Rectal smooth muscle tissue (tissue), 1 donor: ENCODE data around the gene TUB.

Experiments
- H3K27ac ChIP-seq: one replicate; pipeline ENCODE4 v1.7.0; 2013; ENCODE audit warnings: low read depth, low read length, inconsistent platforms
- H3K27me3 ChIP-seq: one replicate; pipeline ENCODE4 v1.7.0; 2013; ENCODE audit warnings: low read length; ENCODE audit not compliant: control insufficient read depth, insufficient read depth
- H3K36me3 ChIP-seq: one replicate; pipeline ENCODE4 v1.7.0; 2013; ENCODE audit warnings: low read length; ENCODE audit not compliant: control insufficient read depth, insufficient read depth
- H3K4me1 ChIP-seq: one replicate; pipeline ENCODE4 v1.7.0; 2013; ENCODE audit warnings: low read length; ENCODE audit not compliant: control insufficient read depth, insufficient read depth
- H3K4me3 ChIP-seq: one replicate; pipeline ENCODE4 v1.7.0; 2013; ENCODE audit warnings: low read length
- H3K9ac ChIP-seq: one replicate; pipeline ENCODE4 v1.7.0; 2013; ENCODE audit warnings: low read length

Gene TUB

GRCh38 chr11:8038393-8038792 is 42.6 kb upstream of the TUB start:
- no peak overlapping the region for H3K4me3 ChIP-seq
- H3K27ac ChIP-seq: no peak overlapping the region
- H3K9ac ChIP-seq: no peak overlapping the region

GRCh38 chr11:8038811-8039529 is 42.0 kb upstream of the TUB start:
- no peak overlapping the region for H3K27ac ChIP-seq
- no peak overlapping the region for H3K4me3 ChIP-seq
- H3K4me1 ChIP-seq: no peaks in the 10 kb centered on the region
- H3K9ac ChIP-seq: no peak overlapping the region
- no peaks in the 10 kb centered on the region for H3K36me3 ChIP-seq
- H3K27me3 ChIP-seq: no peaks in the 10 kb centered on the region

More at GRCh38 chr11:8038393-8038792, 42.6 kb upstream of the TUB start:
- Histone ChIP-seq H3K36me3 (no peaks in the 10 kb centered on the region), H3K27me3 (no peaks in the 10 kb centered on the region), H3K4me1 (peaks cover 2% of the 10 kb centered on the region)

- Histone ChIP-seq H3K27me3 (no peaks in the 10 kb centered on the region), H3K9ac (no peak overlapping the region), H3K4me1 (no peaks in the 10 kb centered on the region), H3K4me3 (no peak overlapping the region), H3K36me3 (no peaks in the 10 kb centered on the region), H3K27ac (no peak overlapping the region)
These were observed 41.3 kb upstream of the TUB start for GRCh38 chr11:8039530-8040260.

GRCh38 chr11:8040261-8040920 is 40.6 kb upstream of the TUB start:
- H3K27me3 ChIP-seq: no peaks in the 10 kb centered on the region
- no peak overlapping the region for H3K27ac ChIP-seq
- no peaks in the 10 kb centered on the region for H3K4me1 ChIP-seq
- H3K36me3 ChIP-seq: no peaks in the 10 kb centered on the region
- H3K9ac ChIP-seq: no peak overlapping the region
- no peak overlapping the region for H3K4me3 ChIP-seq

- Histone ChIP-seq H3K9ac (no peak overlapping the region), H3K4me3 (no peak overlapping the region), H3K36me3 (no peaks in the 10 kb centered on the region), H3K4me1 (no peaks in the 10 kb centered on the region), H3K27ac (no peak overlapping the region), H3K27me3 (no peaks in the 10 kb centered on the region)
These were observed 40.1 kb upstream of the TUB start for GRCh38 chr11:8040921-8041285.

GRCh38 chr11:8041576-8041975 is 39.4 kb upstream of the TUB start:
- no peak overlapping the region for H3K27ac ChIP-seq
- no peaks in the 10 kb centered on the region for H3K36me3 ChIP-seq
- H3K4me3 ChIP-seq: no peak overlapping the region
- no peaks in the 10 kb centered on the region for H3K27me3 ChIP-seq
- H3K4me1 ChIP-seq: no peaks in the 10 kb centered on the region
- H3K9ac ChIP-seq: no peak overlapping the region

- Histone ChIP-seq H3K9ac (no peak overlapping the region), H3K4me1 (no peaks in the 10 kb centered on the region), H3K4me3 (no peak overlapping the region), H3K27me3 (no peaks in the 10 kb centered on the region), H3K27ac (no peak overlapping the region), H3K36me3 (no peaks in the 10 kb centered on the region)
These were observed 37.3 kb upstream of the TUB start for GRCh38 chr11:8043756-8044155.

- Histone ChIP-seq H3K36me3 (no peaks in the 10 kb centered on the region), H3K4me1 (no peaks in the 10 kb centered on the region), H3K27me3 (no peaks in the 10 kb centered on the region), H3K27ac (no peak overlapping the region), H3K4me3 (no peak overlapping the region), H3K9ac (no peak overlapping the region)
These were observed 35.2 kb upstream of the TUB start for GRCh38 chr11:8045839-8046238.

GRCh38 chr11:8047382-8047781 is 33.6 kb upstream of the TUB start:
- H3K36me3 ChIP-seq: no peaks in the 10 kb centered on the region
- H3K4me3 ChIP-seq: no peak overlapping the region
- H3K27ac ChIP-seq: no peak overlapping the region
- H3K9ac ChIP-seq: no peak overlapping the region
- H3K4me1 ChIP-seq: no peaks in the 10 kb centered on the region
- H3K27me3 ChIP-seq: no peaks in the 10 kb centered on the region

GRCh38 chr11:8049084-8049483 is 31.9 kb upstream of the TUB start:
- Histone ChIP-seq H3K36me3 (no peaks in the 10 kb centered on the region), H3K4me3 (no peak overlapping the region), H3K4me1 (no peaks in the 10 kb centered on the region), H3K27me3 (no peaks in the 10 kb centered on the region), H3K27ac (no peak overlapping the region), H3K9ac (no peak overlapping the region)

- H3K4me3 ChIP-seq: no peak overlapping the region
- H3K27me3 ChIP-seq: peaks cover 3% of the 10 kb centered on the region
- peaks cover 8% of the 10 kb centered on the region for H3K4me1 ChIP-seq
- H3K36me3 ChIP-seq: no peaks in the 10 kb centered on the region
- H3K27ac ChIP-seq: no peak overlapping the region
- no peak overlapping the region for H3K9ac ChIP-seq
These were observed 25.7 kb upstream of the TUB start for GRCh38 chr11:8055091-8055835.

- peaks cover 10% of the 10 kb centered on the region for H3K4me1 ChIP-seq
- H3K27ac ChIP-seq: no peak overlapping the region
- peaks cover 3% of the 10 kb centered on the region for H3K27me3 ChIP-seq
- H3K9ac ChIP-seq: no peak overlapping the region
- H3K36me3 ChIP-seq: no peaks in the 10 kb centered on the region
- no peak overlapping the region for H3K4me3 ChIP-seq
These were observed 25.0 kb upstream of the TUB start for GRCh38 chr11:8055836-8056526.
